Ovary (tissue), 10 donors: ENCODE measurements around the gene INAFM1. TPM values are rescaled to one million over a fixed set of nuclear protein-coding genes. Genes with fewer than 3 reads are reported as not detected.

Experiments
- DNase-seq, 5 donors: peaks; one replicate each; pipeline ENCODE4 v3.0.0-alpha.2; 2019 to 2020
- H3K27ac ChIP-seq, 2 donors: fragments of 200-600 bp; one replicate each; pipeline versions ENCODE4 v1.5.1 to v1.8.0; 2019 to 2022
- H3K27me3 ChIP-seq: fragments of 200-600 bp; one replicate; pipeline ENCODE4 v1.8.0; 2022
- H3K36me3 ChIP-seq: fragments of 200-600 bp; sonication (generic); one replicate; pipeline ENCODE4 v1.5.1; 2019
- H3K4me1 ChIP-seq: one replicate; pipeline ENCODE4 v1.8.1; 2013; ENCODE audit warnings: mild to moderate bottlenecking, moderate library complexity; ENCODE audit not compliant: insufficient read depth
- H3K4me3 ChIP-seq: fragments of 200-600 bp; sonication (generic); one replicate; pipeline ENCODE4 v1.5.1; 2017
- H3K9me3 ChIP-seq, 2 donors: fragments of 200-600 bp in 1 of 2; sonication (generic) in 1 of 2; one replicate each; pipeline versions ENCODE4 v1.5.1 to v1.8.1; 2013 to 2019; ENCODE audit warnings: mild to moderate bottlenecking in 1 of 2, moderate library complexity in 1 of 2
- CTCF ChIP-seq, 3 donors: fragments of 450-650 bp in 2 of 3; fragments of 200-600 bp in 1 of 3; IDR thresholded peaks; one replicate each; pipeline versions ENCODE4 v1.5.1 to v1.8.0; 2016 to 2022; ENCODE audit warnings: antibody characterized with exemption in 3 of 3, mild to moderate bottlenecking in 1 of 3
- EP300 ChIP-seq: sonication (generic); formaldehyde crosslinking; IDR thresholded peaks from one replicate; pipeline ENCODE4 v1.6.1; 2017; ENCODE audit warnings: antibody characterized with exemption
- POLR2A ChIP-seq: fragments of 450-650 bp; IDR thresholded peaks from one replicate; pipeline ENCODE4 v1.6.1; 2017; ENCODE audit warnings: antibody characterized with exemption, mild to moderate bottlenecking, moderate library complexity
- WGBS, 3 donors: extraction: QIAGEN DNeasy Blood & Tissue Kit in 1 of 3; methylation state at CpG; one replicate each; pipeline versions ENCODE4 v1.1.5 to v1.1.7; 2013 to 2017; 5-methylcytosine and 5-hydroxymethylcytosine counted together
- intact Hi-C, 4 donors: fragments of 100-400 bp; cut with DNase I; formaldehyde crosslinking; loops; one replicate each; pipeline versions ENCODE4 v1.11.0 to v1.15.1; 2022 to 2023
- long read RNA-seq, 3 donors: library from polyadenylated mRNA in 2 of 3; unstranded in 2 of 3; transcript quantifications; one replicate each; pipeline ENCODE4 v2.0.0 and lab custom pipeline, GENCODE V29; 2021 to 2026
- polyA plus RNA-seq, 2 donors: library from polyadenylated mRNA; stranded (reverse); fragments of 200-250 nt in 1 of 2; fragments of 350-450 nt in 1 of 2; fragmentation: Illumina TruSeq in 1 of 2; extraction: RNeasy Lipid Tissue Mini Kit (QIAGEN cat#74804) in 1 of 2; gene quantifications; one replicate each; pipeline ENCODE4 v1.2.3, GENCODE V29; 2013 to 2014
- total RNA-seq, 7 donors: library from RNA; depleted of rRNA in 2 of 7; stranded (reverse); fragments of >200 nt in 2 of 7; fragmentation: NEBNext Ultra II Directional in 3 of 7; extraction: Animal tissue kit (Norgen Biotek cat#: 25700) in 3 of 7; gene quantifications; one replicate each; pipeline versions ENCODE4 v1.1.0 to v1.2.4, GENCODE V29; 2016 to 2023
- donor health status: DM: no; HTN: no; CAD: no; lungs with moderate emphysema.
- donor health status: DM: no; HTN: no; CAD: no.
- donor health status: Bipolar disorder and iron deficiency.
- donor health status: DM: yes; HTN: yes; CAD: no.
- donor health status: DM: no; HTN: no; CAD: no.
- donor health status: DM: yes; HTN: yes; CAD: no.

Gene INAFM1
- 10 to 100 TPM in 6 of 7 donors, 1 to 10 TPM in 1; 9.7 to 53.3 (median 31.0) TPM for total RNA-seq
- polyA plus RNA-seq, result 10 to 100 TPM in 1 of 2 donors, under 1 TPM in 1; 0.73 to 15.2 TPM
- long read RNA-seq, donor 1, partial matches to known transcripts, result 0 of 2 reads
- long read RNA-seq, donor 1, other reads (novel, unspliced or antisense), result 2 of 2 reads
- long read RNA-seq, donor 2, transcript INAFM1-201 (1 exons, 1,255 nt), result major isoform, 6 of 6 reads
- long read RNA-seq, donor 2, partial matches to known transcripts, result 0 of 6 reads
- long read RNA-seq, donor 2, other reads (novel, unspliced or antisense), result 0 of 6 reads
- long read RNA-seq, donor 3, transcript INAFM1-201 (1 exons, 1,255 nt), result major isoform, 47 of 51 reads
- long read RNA-seq, donor 3, partial matches to known transcripts, result 0 of 51 reads
- long read RNA-seq, donor 3, other reads (novel, unspliced or antisense), result 4 of 51 reads

DNA sequence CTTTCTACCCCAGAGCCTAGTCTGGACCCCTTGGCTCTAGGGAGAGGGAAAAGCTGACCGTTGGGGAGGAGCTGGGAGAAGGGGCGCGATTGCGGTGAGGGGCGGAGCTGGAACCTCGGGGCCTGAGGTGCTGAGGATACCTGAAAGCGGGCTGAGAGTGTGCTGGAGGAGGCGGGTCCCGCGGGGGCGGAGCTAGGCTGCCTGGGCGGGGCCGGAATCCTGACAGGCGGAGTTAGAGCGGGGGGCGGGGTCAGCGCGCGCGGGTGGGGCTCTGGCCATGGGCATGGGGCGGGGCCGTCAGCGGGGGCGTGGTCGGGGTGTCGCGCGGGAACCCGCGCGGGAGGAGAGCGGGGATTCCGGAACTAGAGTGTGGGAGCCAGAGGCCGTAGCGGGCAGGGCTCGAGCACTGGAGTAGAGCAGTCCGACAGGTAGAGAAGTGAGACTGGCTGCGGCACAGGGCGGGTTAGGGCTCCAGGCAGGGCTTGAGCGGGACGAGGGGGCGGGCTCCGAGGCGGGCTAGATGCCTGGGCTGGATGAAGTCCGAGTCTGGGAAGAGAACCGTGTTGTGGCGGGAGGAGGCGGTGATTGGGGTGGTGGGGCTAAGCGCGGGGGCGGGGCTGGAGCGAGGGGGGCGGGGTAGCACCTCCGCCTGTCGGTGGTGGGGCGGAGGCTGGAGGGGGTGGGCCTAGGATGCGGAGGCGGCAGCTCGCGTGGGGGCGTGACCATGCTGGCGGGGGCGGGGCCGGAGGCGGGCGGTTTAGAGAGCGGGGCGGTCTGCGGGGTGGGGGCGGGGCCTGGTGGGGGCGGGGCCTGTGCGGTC, at the start of gene INAFM1:
TSS of gene INAFM1 (plus strand) at position 815 of the 820 bp plus-strand sequence. CDS start 35 bp downstream, outside the sequence.
- Histone ChIP-seq H3K27me3 (no peaks in the 10 kb centered on the region), H3K27ac (peak within 1 kb of the TSS; percentile 88 to 94), H3K4me1 (peaks cover 7% of the 10 kb centered on the region), H3K9me3 (no peaks in the 10 kb centered on the region), H3K4me3 (peak within 1 kb of the TSS; percentile 53), H3K36me3 (no peaks in the 10 kb centered on the region)
- intact Hi-C loops, result no loop called here
- peak; percentile 61 for TF ChIP-seq POLR2A
- TF ChIP-seq CTCF (IDR thresholded peaks at IDR 0.05), result no peak
- no peak for TF ChIP-seq EP300
- WGBS, 3 donors, result 0 to 1% (median 0%) methylated on average over 43 to 72 of the region's 72 CpGs
- peak; percentile 99 to 100 (median 100) for DNase-seq

- peak overlapping the region; percentile 95 to 96 for H3K27ac ChIP-seq
- intact Hi-C loops, result no loop called here
- DNase-seq, result peak; percentile 88 to 95 (median 93)
- 2 to 3% (median 3%) methylated on average over 52 to 59 of the region's 59 CpGs for whole genome bisulfite sequencing, 3 donors
- no peaks in the 10 kb centered on the region for H3K9me3 ChIP-seq
- H3K27me3 ChIP-seq, result no peaks in the 10 kb centered on the region
- H3K36me3 ChIP-seq, result no peaks in the 10 kb centered on the region
- peak overlapping the region; percentile 64 for H3K4me3 ChIP-seq
- TF ChIP-seq POLR2A (peak; percentile 100), EP300 (no peak), CTCF (IDR thresholded peaks at IDR 0.05) (peak; percentile 25 to 88 (median 83))
- H3K4me1 ChIP-seq, result peaks cover 7% of the 10 kb centered on the region
These were observed 48.8 kb upstream of the INAFM1 start for GRCh38 chr19:47225746-47226425.

DNA sequence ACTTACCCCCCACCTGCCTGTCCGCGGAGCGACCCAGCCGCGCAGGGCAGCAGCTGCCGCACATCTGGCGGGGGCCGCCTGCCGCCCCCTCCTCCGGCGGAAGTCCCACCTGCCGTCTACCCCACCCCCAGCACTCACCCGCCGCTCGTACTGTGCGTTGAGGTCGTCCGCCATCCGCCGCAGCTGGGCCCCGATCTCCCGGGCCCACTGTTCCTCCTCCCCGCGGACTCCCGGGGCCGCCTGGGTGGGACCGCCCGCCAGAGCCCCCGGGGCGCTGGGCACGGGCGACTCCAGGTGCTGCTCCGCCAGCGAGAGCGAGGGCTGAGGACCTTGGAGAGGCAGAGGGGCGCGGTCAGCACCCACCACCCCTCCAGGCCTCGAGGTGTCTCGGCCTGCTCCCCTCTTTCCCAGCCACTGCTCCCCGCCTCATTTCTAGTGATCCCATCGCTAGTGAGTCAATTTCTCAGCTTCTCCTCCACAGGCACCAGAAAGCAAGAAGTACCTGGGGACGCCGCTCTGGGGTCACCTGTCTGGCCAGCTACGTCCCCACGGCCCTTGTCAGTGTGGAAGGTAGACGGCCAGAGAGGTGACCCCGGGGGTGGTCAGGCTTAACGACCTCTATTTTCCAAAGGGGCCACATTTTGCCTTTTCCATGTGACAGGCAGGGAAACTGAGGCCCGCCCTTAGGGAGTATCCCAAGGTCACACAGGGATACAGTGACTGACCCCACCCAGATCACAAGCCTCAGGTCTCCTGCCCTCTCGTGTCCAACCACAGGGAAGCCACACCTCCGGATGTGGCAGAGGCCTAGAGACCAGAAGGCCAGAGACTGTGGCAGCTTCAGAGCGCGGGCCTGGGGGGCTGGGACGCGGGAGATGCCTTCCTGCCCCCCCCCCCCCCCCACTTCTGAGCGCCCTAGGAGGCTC, 48.0 kb upstream of the INAFM1 start:
- no peaks in the 10 kb centered on the region for H3K36me3 ChIP-seq
- H3K27me3 ChIP-seq, result no peaks in the 10 kb centered on the region
- peak overlapping the region; percentile 64 for H3K4me3 ChIP-seq
- intact Hi-C loops, result no loop called here
- peaks cover 11% of the 10 kb centered on the region for H3K4me1 ChIP-seq
- peak; percentile 69 to 75 (median 73) for DNase-seq
- H3K9me3 ChIP-seq, result no peaks in the 10 kb centered on the region
- WGBS, 3 donors, result 9 to 27% (median 10%) methylated on average over 16 to 56 of the region's 56 CpGs
- TF ChIP-seq POLR2A, result no peak
- no peak for TF ChIP-seq EP300
- no peak for TF ChIP-seq CTCF (IDR thresholded peaks at IDR 0.05)
- H3K27ac ChIP-seq, result peak overlapping the region; percentile 95 to 96
